OCI-LY3 (cell line): ENCODE results near the gene MRPL38.

Experiments used
- CTCF ChIP-seq: fragments of 200-600, 300-600 bp; sonication (generic); IDR thresholded peaks from 2 replicates; pipeline ENCODE4 v1.5.1; 2014; ENCODE audit warnings: antibody characterized with exemption, low read length, low read depth
- EZH2phosphoT487 ChIP-seq: fragments of 200-600 bp; shearing (Covaris generic); IDR thresholded peaks from 2 replicates; pipeline ENCODE4 v1.6.1; 2018; ENCODE audit warnings: antibody characterized with exemption, mixed run types, low read depth

- no peak for TF ChIP-seq CTCF
- no peak for TF ChIP-seq EZH2phosphoT487
Measured at GRCh38 chr17:75937652-75938051, 33.0 kb upstream of the MRPL38 start.
